IMR-90 (cell line): ENCODE measurements around the gene C9orf50. TPM values are rescaled to one million over a fixed set of nuclear protein-coding genes. Genes with fewer than 3 reads are reported as not detected.

Experiments
- ATAC-seq: fragments of 200-7000 bp; cut with Tn5 transposase; 2 replicates; pipeline ENCODE4 v1.9.1; 2020; ENCODE audit warnings: low read depth, mild to moderate bottlenecking, moderate library complexity
- BruUV-seq: library from RNA; stranded (reverse); fragments of 400-500 nt; replicated peaks from 2 replicates; lab custom pipeline; 2021; lab: Mats Ljungman, UMichigan
- CTCF ChIA-PET: fragments of 300-600 bp; formaldehyde crosslinking; extraction: SDS; loops from one replicate; lab custom pipeline; 2021; ENCODE audit warnings: antibody characterized with exemption; lab: Yijun Ruan, JAX
- POLR2A ChIA-PET: fragments of 300-600 bp; sonication (Branson Sonifier 250); formaldehyde crosslinking; loops from one replicate; lab custom pipeline; 2022; ENCODE audit warnings: antibody characterized with exemption; ENCODE audit not compliant: unreplicated experiment; lab: Charles Lee
- DNase-seq: peaks from one replicate; pipeline ENCODE4 v3.0.0; 2013
- H2AFZ ChIP-seq: replicated peaks from 2 replicates; pipeline ENCODE3; 2013; ENCODE audit warnings: low read length, mild to moderate bottlenecking; ENCODE audit not compliant: poor library complexity
- H2AK5ac ChIP-seq: 2 replicates; pipeline ENCODE4 v1.6.1; 2013; ENCODE audit warnings: low read depth, low read length, inconsistent platforms
- H2AK9ac ChIP-seq: replicated peaks from 2 replicates; pipeline ENCODE3; 2013; ENCODE audit warnings: mild to moderate bottlenecking, low read depth, low read length, moderate library complexity; ENCODE audit not compliant: poor library complexity
- H2BK120ac ChIP-seq: 2 replicates; pipeline ENCODE4 v1.6.1; 2013; ENCODE audit warnings: low read depth, low read length, inconsistent platforms
- H2BK15ac ChIP-seq: 3 replicates; pipeline ENCODE4 v1.6.1; 2013; ENCODE audit warnings: low read depth, low read length, inconsistent platforms
- H2BK20ac ChIP-seq: 2 replicates; pipeline ENCODE4 v1.6.1; 2013; ENCODE audit warnings: low read depth, mild to moderate bottlenecking, inconsistent platforms, low read length, moderate library complexity
- H2BK5ac ChIP-seq: 2 replicates; pipeline ENCODE4 v1.6.1; 2013; ENCODE audit warnings: mild to moderate bottlenecking, low read depth, low read length, inconsistent platforms; ENCODE audit not compliant: poor library complexity, severe bottlenecking
- H3K14ac ChIP-seq: replicated peaks from 2 replicates; pipeline ENCODE4 v1.6.1; 2013; ENCODE audit warnings: low read depth, low read length, inconsistent platforms
- H3K18ac ChIP-seq: 2 replicates; pipeline ENCODE4 v1.6.1; 2013; ENCODE audit warnings: low read depth, low read length, control low read depth
- H3K23ac ChIP-seq: 2 replicates; pipeline ENCODE4 v1.6.1; 2013; ENCODE audit warnings: low read depth, low read length, inconsistent platforms
- H3K27ac ChIP-seq: 2 replicates; pipeline ENCODE4 v1.5.1; 2013; ENCODE audit warnings: mild to moderate bottlenecking, control low read depth, low read length; ENCODE audit not compliant: insufficient read depth
- H3K27me3 ChIP-seq: 2 replicates; pipeline ENCODE4 v1.6.1; 2013; ENCODE audit warnings: low read length; ENCODE audit not compliant: control insufficient read depth, insufficient read depth
- H3K36me3 ChIP-seq: 2 replicates; pipeline ENCODE4 v1.6.1; 2013; ENCODE audit warnings: low read length, mixed read lengths; ENCODE audit not compliant: control insufficient read depth, insufficient read depth
- H3K4ac ChIP-seq: 2 replicates; pipeline ENCODE4 v1.6.1; 2013; ENCODE audit warnings: low read depth, low read length, inconsistent platforms
- H3K4me1 ChIP-seq: 2 replicates; pipeline ENCODE4 v1.6.1; 2013; ENCODE audit warnings: low read length, mixed read lengths; ENCODE audit not compliant: control insufficient read depth, insufficient read depth
- H3K4me2 ChIP-seq: 2 replicates; pipeline ENCODE4 v1.6.1; 2013; ENCODE audit warnings: low read depth, mild to moderate bottlenecking, control low read depth, low read length, moderate library complexity
- H3K4me3 ChIP-seq: 2 replicates; pipeline ENCODE4 v1.5.1; 2013; ENCODE audit warnings: low read depth, mild to moderate bottlenecking, control low read depth, low read length, moderate library complexity; ENCODE audit not compliant: insufficient read depth
- H3K56ac ChIP-seq: 2 replicates; pipeline ENCODE4 v1.6.1; 2013; ENCODE audit warnings: low read length, inconsistent platforms; ENCODE audit not compliant: insufficient read depth; ENCODE audit errors: extremely low read depth
- H3K79me1 ChIP-seq, 2 experiments: 2 replicates each; pipeline ENCODE4 v1.6.1; 2013; ENCODE audit warnings: low read length in 2 of 2, inconsistent platforms in 1 of 2, low read depth in 1 of 2
- H3K9ac ChIP-seq: 2 replicates; pipeline ENCODE4 v1.6.1; 2013; ENCODE audit warnings: low read depth, low read length, control low read depth
- H3K9me1 ChIP-seq: 2 replicates; pipeline ENCODE4 v1.6.1; 2013; ENCODE audit warnings: low read length, inconsistent platforms; ENCODE audit not compliant: insufficient read depth
- H3K9me3 ChIP-seq: 2 replicates; pipeline ENCODE4 v1.6.1; 2013; ENCODE audit warnings: low read length; ENCODE audit not compliant: control insufficient read depth, insufficient read depth
- H4K20me1 ChIP-seq: 2 replicates; pipeline ENCODE4 v1.6.1; 2013; ENCODE audit warnings: low read length, inconsistent platforms; ENCODE audit not compliant: insufficient read depth
- H4K5ac ChIP-seq: 2 replicates; pipeline ENCODE4 v1.6.1; 2013; ENCODE audit warnings: mild to moderate bottlenecking, low read depth, low read length, control low read depth
- H4K8ac ChIP-seq, 2 experiments: 2 replicates each; pipeline ENCODE4 v1.6.1; 2013; ENCODE audit warnings: low read depth in 2 of 2, low read length in 2 of 2, control low read depth in 1 of 2, inconsistent platforms in 1 of 2
- H4K91ac ChIP-seq: 2 replicates; pipeline ENCODE4 v1.6.1; 2013; ENCODE audit warnings: low read depth, low read length, inconsistent platforms; ENCODE audit not compliant: insufficient read depth
- BHLHE40 ChIP-seq: fragments of 150-350 bp; IDR thresholded peaks from 2 replicates; pipeline ENCODE4 v1.6.1; 2016; ENCODE audit warnings: mild to moderate bottlenecking, low read depth, low read length
- CEBPB ChIP-seq: IDR thresholded peaks from 2 replicates; pipeline ENCODE4 v1.6.1; 2012; ENCODE audit warnings: low read depth, low read length, improper control_type of control experiment
- CHD1 ChIP-seq: IDR thresholded peaks from 2 replicates; pipeline ENCODE4 v1.6.1; 2012; ENCODE audit warnings: low read depth, low read length, improper control_type of control experiment
- FOS ChIP-seq: fragments of 150-350 bp; IDR thresholded peaks from 2 replicates; pipeline ENCODE4 v1.6.1; 2016; ENCODE audit warnings: low read depth, low read length
- MAFK ChIP-seq: IDR thresholded peaks from 2 replicates; pipeline ENCODE4 v1.6.1; 2012; ENCODE audit warnings: low read depth, low read length, improper control_type of control experiment
- MAZ ChIP-seq: IDR thresholded peaks from 2 replicates; pipeline ENCODE4 v1.6.1; 2012; ENCODE audit warnings: low read depth, mild to moderate bottlenecking, low read length, improper control_type of control experiment, moderate library complexity, borderline replicate concordance
- MXI1 ChIP-seq: IDR thresholded peaks from 2 replicates; pipeline ENCODE4 v1.6.1; 2012; ENCODE audit warnings: low read depth, mild to moderate bottlenecking, low read length, moderate library complexity, borderline replicate concordance
- NFE2L2 ChIP-seq: fragments of 150-350 bp; IDR thresholded peaks from 2 replicates; pipeline ENCODE4 v1.6.1; 2016; ENCODE audit warnings: low read depth, mild to moderate bottlenecking, low read length
- POLR2A ChIP-seq: IDR thresholded peaks from 2 replicates; pipeline ENCODE4 v1.6.1; 2012; ENCODE audit warnings: mild to moderate bottlenecking, low read depth, low read length
- RAD21 ChIP-seq: IDR thresholded peaks from 2 replicates; pipeline ENCODE4 v1.6.1; 2012; ENCODE audit warnings: low read length, improper control_type of control experiment
- RCOR1 ChIP-seq: IDR thresholded peaks from 2 replicates; pipeline ENCODE4 v1.6.1; 2012; ENCODE audit warnings: mild to moderate bottlenecking, low read length, improper control_type of control experiment; ENCODE audit not compliant: insufficient replicate concordance
- RFX5 ChIP-seq: IDR thresholded peaks from 2 replicates; pipeline ENCODE4 v1.8.0; 2012; ENCODE audit warnings: low read depth, mild to moderate bottlenecking, low read length, moderate library complexity
- SMC3 ChIP-seq: fragments of 150-350 bp; IDR thresholded peaks from 2 replicates; pipeline ENCODE4 v1.6.1; 2016; ENCODE audit warnings: low read depth, mild to moderate bottlenecking, antibody characterized with exemption, low read length, moderate library complexity
- WGBS, 2 experiments: methylation state at CpG; one replicate each; pipeline versions ENCODE4 v1.1.5 to v1.1.7; 2013; ENCODE audit warnings: missing lambda C conversion rate in 2 of 2; ENCODE audit not compliant: insufficient read length in 1 of 2; ENCODE audit errors: extremely low coverage in 2 of 2; 5-methylcytosine and 5-hydroxymethylcytosine counted together
- dilution Hi-C: fragments of 300-500 bp; cut with HindIII; formaldehyde crosslinking; loops from one replicate; pipeline ENCODE4 v1.14.3; 2018; ENCODE audit warnings: low sequenced_read_pairs; ENCODE audit not compliant: unreplicated experiment
- in situ Hi-C: fragments of 300-500 bp; cut with MboI; formaldehyde crosslinking; loops from 3 replicates; pipeline ENCODE4 v1.14.3; 2019; ENCODE audit warnings: low sequenced_read_pairs, inconsistent platforms, mixed read lengths
- intact Hi-C: fragments of 100-400 bp; cut with micrococcal nuclease; formaldehyde crosslinking; loops from 2 replicates; pipeline ENCODE4 v1.10.0; 2022
- polyA plus RNA-seq, 3 experiments: library from polyadenylated mRNA; depleted of rRNA; stranded (reverse); fragments of >200 nt; gene quantifications; 2 replicates each; pipeline ENCODE4 v1.2.3, GENCODE V29; 2012; ENCODE audit warnings: low replicate concordance in 1 of 3
- total RNA-seq: library from RNA; depleted of rRNA; stranded (reverse); fragments of >200 nt; gene quantifications from 2 replicates; pipeline ENCODE4 v1.2.3, GENCODE V29; 2012
- TF ChIP-seq, protein P1 (sequence below): fragments of 150-350 bp; IDR thresholded peaks from 2 replicates; pipeline ENCODE4 v1.6.1; 2016; ENCODE audit warnings: low read depth, mild to moderate bottlenecking, low read length, moderate library complexity, borderline replicate concordance
- TF ChIP-seq, protein P2 (sequence below): conservative IDR thresholded peaks from 2 replicates; pipeline ENCODE4 v1.5.1; 2012; ENCODE audit warnings: mild to moderate bottlenecking, low read depth, low read length, improper control_type of control experiment
- TF ChIP-seq, protein P3 (sequence below): fragments of 150-350 bp; IDR thresholded peaks from 2 replicates; pipeline ENCODE4 v1.6.1; 2017; ENCODE audit warnings: mild to moderate bottlenecking, antibody characterized with exemption, low read length, low read depth

C9orf50 gene
- total and polyA plus RNA-seq, 2 of the 4 experiments (the other 2 are of a cell fraction), result 0.09 TPM; not detected in 1

DNA sequence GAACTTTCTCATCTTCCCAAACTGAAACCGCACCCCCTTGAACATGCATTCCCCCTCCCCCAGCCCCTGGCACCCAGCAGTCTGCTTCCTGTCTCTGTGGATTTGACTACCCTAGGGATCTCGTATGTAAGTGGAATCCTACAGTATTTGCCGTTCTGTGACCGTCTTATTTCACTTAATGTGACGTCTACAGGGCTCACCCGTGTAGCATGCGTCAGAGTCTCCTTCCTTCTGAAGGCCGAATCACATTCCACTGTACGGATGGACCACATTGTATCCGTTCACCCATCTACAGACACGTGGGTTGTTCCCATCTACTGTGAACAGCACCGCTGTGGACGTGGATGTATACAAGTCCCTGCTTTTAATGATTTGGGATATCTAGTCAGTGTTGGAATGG lies 49.0 kb upstream of the C9orf50 start:
- H3K9me3 ChIP-seq, result no peaks in the 10 kb centered on the region
- H2AK5ac ChIP-seq, result peak overlapping the region; percentile 80
- DNase-seq, result no peak
- no peak overlapping the region; the same call in 1 of the 2 replicates for H3K4me2 ChIP-seq
- peak overlapping the region; percentile 71 for H3K27ac ChIP-seq
- peak overlapping the region; percentile 17 for H2AK9ac ChIP-seq
- no peak overlapping the region for H2AFZ ChIP-seq
- peak overlapping the region; percentile 77 for H4K91ac ChIP-seq
- H3K9ac ChIP-seq, result peak overlapping the region; percentile 26; the same call in 1 of the 2 replicates
- peaks cover 46% of the 10 kb centered on the region for H4K20me1 ChIP-seq
- in situ Hi-C loops, result no loop called here
- H3K14ac ChIP-seq, result peak overlapping the region; percentile 70
- 86% methylated on average over 8 of the region's 13 CpGs; no CpG with 5 or more reads in 1 of the 2 experiments for WGBS, 2 experiments
- H3K27me3 ChIP-seq, result no peaks in the 10 kb centered on the region
- peak overlapping the region; percentile 33; the same call in 1 of the 2 replicates for H3K18ac ChIP-seq
- H4K8ac ChIP-seq, result peak overlapping the region in 1 of 2 experiments; percentile 61; a peak in 1 of 4 replicates
- peak overlapping the region; percentile 90; the same call in 2 of the 3 replicates for H2BK15ac ChIP-seq
- TF ChIP-seq, protein P1, sequence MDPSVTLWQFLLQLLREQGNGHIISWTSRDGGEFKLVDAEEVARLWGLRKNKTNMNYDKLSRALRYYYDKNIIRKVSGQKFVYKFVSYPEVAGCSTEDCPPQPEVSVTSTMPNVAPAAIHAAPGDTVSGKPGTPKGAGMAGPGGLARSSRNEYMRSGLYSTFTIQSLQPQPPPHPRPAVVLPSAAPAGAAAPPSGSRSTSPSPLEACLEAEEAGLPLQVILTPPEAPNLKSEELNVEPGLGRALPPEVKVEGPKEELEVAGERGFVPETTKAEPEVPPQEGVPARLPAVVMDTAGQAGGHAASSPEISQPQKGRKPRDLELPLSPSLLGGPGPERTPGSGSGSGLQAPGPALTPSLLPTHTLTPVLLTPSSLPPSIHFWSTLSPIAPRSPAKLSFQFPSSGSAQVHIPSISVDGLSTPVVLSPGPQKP, result no peak
- TF ChIP-seq SMC3 (no peak), MXI1 (no peak), CEBPB (no peak), MAZ (no peak), BHLHE40 (no peak), RFX5 (no peak), NFE2L2 (no peak), CHD1 (no peak), RCOR1 (no peak), MAFK (no peak), POLR2A (no peak), FOS (no peak), RAD21 (no peak)
- TF ChIP-seq, protein P2, sequence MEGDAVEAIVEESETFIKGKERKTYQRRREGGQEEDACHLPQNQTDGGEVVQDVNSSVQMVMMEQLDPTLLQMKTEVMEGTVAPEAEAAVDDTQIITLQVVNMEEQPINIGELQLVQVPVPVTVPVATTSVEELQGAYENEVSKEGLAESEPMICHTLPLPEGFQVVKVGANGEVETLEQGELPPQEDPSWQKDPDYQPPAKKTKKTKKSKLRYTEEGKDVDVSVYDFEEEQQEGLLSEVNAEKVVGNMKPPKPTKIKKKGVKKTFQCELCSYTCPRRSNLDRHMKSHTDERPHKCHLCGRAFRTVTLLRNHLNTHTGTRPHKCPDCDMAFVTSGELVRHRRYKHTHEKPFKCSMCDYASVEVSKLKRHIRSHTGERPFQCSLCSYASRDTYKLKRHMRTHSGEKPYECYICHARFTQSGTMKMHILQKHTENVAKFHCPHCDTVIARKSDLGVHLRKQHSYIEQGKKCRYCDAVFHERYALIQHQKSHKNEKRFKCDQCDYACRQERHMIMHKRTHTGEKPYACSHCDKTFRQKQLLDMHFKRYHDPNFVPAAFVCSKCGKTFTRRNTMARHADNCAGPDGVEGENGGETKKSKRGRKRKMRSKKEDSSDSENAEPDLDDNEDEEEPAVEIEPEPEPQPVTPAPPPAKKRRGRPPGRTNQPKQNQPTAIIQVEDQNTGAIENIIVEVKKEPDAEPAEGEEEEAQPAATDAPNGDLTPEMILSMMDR, result no peak
- TF ChIP-seq, protein P3, sequence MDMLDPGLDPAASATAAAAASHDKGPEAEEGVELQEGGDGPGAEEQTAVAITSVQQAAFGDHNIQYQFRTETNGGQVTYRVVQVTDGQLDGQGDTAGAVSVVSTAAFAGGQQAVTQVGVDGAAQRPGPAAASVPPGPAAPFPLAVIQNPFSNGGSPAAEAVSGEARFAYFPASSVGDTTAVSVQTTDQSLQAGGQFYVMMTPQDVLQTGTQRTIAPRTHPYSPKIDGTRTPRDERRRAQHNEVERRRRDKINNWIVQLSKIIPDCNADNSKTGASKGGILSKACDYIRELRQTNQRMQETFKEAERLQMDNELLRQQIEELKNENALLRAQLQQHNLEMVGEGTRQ, result no peak
- no peak for ATAC-seq
- peak overlapping the region; percentile 80 for H3K4ac ChIP-seq
- dilution Hi-C loops, result no loop called here
- ChIA-PET POLR2A (no interaction called here), CTCF (no interaction called here)
- H2BK20ac ChIP-seq, result peak overlapping the region; percentile 64
- peaks cover 10 to 79% of the 10 kb centered on the region in 2 experiments; a peak in 3 of 4 replicates for H3K79me1 ChIP-seq
- H2BK5ac ChIP-seq, result peak overlapping the region; percentile 64
- peaks cover 21% of the 10 kb centered on the region for H3K36me3 ChIP-seq
- H3K4me1 ChIP-seq, result peaks cover 31% of the 10 kb centered on the region
- BruUV-seq, result no TSS peak
- H4K5ac ChIP-seq, result peak overlapping the region; percentile 61; the same call in 1 of the 2 replicates
- H3K23ac ChIP-seq, result peak overlapping the region; percentile 22; the same call in 1 of the 2 replicates
- peaks cover 18% of the 10 kb centered on the region for H3K9me1 ChIP-seq
- intact Hi-C loops, result loop anchor here (5.0 kb wide), 1 partner anchor 42 kb away; no protein-coding TSS in a partner anchor
- peak overlapping the region; percentile 84 for H2BK120ac ChIP-seq
- no peak overlapping the region for H3K4me3 ChIP-seq
- no peak overlapping the region for H3K56ac ChIP-seq
